GM12872 (cell line): ENCODE measurements around the gene ARPC1B.

Source experiments
- TF ChIP-seq, protein P1 (sequence below): IDR thresholded peaks from 3 replicates; pipeline ENCODE4 v1.5.1; 2011; ENCODE audit warnings: low read depth, mild to moderate bottlenecking, low read length, moderate library complexity; ENCODE audit not compliant: insufficient read depth

The ARPC1B gene

GRCh38 chr7:99373091-99374066, 1.2 kb upstream of the ARPC1B start:
- TF ChIP-seq, protein P1, sequence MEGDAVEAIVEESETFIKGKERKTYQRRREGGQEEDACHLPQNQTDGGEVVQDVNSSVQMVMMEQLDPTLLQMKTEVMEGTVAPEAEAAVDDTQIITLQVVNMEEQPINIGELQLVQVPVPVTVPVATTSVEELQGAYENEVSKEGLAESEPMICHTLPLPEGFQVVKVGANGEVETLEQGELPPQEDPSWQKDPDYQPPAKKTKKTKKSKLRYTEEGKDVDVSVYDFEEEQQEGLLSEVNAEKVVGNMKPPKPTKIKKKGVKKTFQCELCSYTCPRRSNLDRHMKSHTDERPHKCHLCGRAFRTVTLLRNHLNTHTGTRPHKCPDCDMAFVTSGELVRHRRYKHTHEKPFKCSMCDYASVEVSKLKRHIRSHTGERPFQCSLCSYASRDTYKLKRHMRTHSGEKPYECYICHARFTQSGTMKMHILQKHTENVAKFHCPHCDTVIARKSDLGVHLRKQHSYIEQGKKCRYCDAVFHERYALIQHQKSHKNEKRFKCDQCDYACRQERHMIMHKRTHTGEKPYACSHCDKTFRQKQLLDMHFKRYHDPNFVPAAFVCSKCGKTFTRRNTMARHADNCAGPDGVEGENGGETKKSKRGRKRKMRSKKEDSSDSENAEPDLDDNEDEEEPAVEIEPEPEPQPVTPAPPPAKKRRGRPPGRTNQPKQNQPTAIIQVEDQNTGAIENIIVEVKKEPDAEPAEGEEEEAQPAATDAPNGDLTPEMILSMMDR = no peak

GRCh38 chr7:99375070-99375807, 709 bp downstream of the ARPC1B start:
- TF ChIP-seq, protein P1 = no peak

GRCh38 chr7:99379043-99379577, 4.6 kb downstream of the ARPC1B start:
- TF ChIP-seq, protein P1 = no peak

DNA sequence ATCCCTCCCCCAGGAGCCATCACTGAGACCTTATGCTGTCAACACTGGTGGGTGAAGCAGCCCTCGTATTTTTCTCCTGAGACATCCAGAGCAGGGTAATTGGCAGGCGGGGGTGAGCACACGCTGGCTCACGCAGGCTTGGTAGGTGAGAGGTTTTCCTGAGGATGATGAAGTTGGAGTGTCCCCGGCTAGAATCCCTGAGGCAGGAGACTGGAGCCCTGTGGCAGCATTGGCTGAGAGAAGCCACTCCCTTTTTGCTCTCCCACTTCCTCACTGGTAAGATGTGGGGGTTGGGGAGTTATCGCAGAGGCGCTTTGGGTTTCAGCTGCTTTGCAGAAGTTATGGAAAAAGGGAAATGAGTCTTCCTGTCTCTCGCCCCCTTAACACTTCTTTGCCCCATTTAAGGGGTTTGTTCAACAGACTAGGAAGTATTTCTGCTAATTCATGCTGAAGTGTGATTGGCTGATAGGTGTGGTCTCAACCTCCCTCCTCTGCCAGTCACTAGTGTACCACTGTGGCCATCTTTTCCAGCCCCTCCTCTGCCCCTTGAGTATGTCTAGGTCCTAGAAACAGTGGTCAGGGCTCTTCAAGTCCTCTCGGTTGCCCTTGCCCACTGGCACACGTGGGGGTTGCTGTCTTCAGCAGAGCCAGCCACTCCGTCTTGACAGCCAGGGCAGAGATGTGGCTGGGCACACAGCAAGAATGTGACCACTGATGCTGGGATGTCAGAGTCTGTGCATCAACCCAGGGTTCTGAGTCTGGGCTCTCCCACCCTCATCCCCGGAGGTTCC, 5.7 kb downstream of the ARPC1B start:
- TF ChIP-seq, protein P1 = no peak

GRCh38 chr7:99380823-99381663, 6.5 kb downstream of the ARPC1B start:
- TF ChIP-seq, protein P1 = no peak

DNA sequence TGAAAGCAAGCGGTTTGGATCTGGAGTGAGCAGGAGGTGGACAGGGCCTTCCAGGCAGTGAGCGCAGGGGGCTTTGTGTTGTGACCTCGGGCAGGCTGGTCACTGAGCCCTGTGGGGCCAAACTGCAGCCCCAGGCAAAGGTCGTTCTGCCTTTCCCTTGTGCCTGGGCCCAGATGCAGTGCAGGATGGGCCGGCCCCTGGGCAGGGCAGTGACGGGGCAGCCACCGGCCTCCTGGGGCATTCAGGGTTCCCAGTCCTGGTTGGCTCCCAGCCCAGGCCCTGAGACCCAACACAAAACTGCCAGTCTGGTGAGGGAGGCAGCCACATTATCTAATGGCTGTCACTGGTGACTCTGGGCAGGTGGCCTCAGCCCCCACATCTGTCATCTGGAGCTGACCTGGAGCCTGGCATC, 7.1 kb downstream of the ARPC1B start:
- TF ChIP-seq, protein P1 = no peak
